GM19455 (cell line): ENCODE results near the gene PAPPA2.

Experiments used
- ATAC-seq: cut with Tn5 transposase; IDR thresholded peaks from one replicate; pipeline ENCODE4 v1.9.1; 2021; ENCODE audit not compliant: unreplicated experiment

The PAPPA2 gene

DNA sequence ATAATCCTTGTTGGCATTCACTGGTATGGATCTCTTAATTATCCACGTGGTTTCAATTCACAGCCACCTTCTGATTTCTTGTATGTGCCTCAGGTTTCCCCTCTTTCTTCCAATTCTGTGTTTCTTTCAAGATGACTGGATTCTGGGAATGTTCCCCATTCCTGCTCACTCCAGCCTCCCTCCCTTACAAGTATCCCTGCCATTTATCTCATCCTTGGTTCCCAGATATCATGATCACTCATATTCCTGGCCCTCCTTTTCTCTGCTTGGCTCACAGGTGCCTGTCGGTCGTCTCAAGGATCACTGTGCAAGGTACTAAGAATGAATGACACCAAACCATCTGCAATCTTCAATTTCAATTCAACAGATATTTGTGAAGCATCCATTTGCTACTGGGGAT, 422.4 kb downstream of the PAPPA2 start:
- ATAC-seq, result no peak

DNA sequence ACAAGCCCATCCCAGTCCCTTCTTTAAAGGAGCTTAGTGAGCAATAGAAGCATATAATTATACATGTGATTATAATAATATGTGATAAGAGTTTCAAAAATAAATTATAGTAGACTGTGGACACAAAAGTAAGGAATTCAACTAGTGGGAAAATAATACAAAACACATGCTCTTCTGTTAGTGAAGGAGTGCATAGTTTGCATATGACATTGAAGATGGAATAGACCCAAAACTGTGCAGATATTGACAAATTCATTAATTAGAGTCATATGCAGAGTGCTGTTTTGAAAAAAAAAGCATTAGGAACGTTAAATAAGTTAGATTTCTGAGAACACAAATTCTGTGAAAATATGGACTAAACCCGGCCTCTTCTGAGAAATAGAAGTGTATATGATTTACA, 422.8 kb downstream of the PAPPA2 start:
- ATAC-seq, result no peak

DNA sequence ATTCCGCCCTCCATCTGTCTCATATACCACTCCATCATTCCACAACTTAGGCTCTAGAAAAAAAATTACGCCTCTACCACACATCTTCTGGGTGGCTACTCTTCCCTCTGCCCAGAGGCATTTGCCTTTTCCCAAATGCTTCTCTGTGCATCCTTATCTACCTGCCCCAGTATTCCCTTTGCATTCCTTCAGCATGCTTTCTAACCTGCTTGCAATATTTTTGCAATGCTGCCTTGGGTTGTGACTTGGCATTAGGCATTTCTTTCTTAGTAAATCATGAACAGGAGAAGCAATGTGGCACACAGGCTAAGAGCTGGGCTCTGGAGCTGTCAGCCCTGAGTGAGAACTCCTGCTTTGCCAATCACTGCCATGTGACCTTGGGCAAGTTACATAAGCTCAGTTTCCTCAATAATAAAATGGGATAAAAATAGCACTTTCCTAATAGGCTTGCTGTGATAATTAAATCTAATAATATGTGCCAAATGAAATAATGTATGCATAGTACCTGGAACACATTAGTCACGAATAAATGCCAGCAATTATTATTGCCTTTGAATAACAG, 425.6 kb downstream of the PAPPA2 start:
- ATAC-seq, result no peak

DNA sequence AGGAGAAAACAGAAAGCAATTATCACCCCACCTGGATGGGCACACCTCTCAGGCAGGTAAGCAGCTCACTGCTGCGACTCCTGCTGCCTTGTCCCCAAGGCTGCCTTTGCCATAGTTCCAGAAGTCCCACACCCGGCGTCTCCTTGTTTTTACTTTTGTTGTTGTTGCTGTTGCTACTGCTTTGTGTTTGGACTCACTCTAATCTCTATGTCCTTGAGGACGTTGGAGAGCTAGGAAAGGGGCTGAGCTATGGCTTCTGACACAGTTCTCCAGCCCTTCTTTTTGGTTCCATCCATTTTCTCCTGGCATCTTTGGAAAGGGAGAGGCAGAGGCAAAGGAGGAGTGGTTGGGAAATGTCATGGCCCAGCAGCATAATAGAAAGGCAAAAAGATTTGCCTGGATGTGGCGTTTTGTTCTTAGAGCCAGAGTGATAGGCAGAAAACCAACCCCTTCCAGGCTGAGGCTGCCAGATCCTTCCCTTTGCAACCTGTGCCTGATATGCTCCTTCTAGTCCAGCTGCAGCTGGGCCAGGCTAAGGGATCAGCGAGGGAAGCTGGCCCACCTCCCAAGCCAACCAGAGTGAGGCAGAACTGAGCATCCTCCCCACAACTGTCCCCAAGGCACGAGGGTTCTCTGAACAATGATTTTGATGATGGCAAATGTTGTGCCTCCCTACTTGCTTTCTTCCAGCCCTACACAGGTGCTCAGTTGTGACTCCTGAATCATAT, 430.8 kb downstream of the PAPPA2 start:
- ATAC-seq, result no peak

DNA sequence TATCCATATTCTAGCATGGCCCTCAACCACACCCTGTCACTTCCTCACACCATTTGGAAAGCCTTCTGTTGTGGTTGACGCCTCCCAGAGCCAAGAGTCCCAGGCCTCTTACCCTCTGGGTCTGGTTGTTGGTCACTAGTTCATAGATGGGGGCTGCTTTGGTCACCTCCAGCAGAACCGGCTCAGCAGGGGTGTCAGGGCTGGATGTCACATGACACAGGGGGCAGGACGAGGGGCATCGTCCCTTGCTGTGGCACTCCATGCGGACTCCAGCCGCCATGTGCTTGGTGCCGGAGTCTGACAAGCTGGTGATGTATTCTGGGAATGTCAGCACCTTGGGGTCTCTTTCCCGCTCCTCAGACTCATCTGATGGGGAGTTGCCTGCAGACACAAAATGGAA, 431.5 kb downstream of the PAPPA2 start:
- no peak for ATAC-seq
